ENCODE results near the gene TIMP2.

DNA sequence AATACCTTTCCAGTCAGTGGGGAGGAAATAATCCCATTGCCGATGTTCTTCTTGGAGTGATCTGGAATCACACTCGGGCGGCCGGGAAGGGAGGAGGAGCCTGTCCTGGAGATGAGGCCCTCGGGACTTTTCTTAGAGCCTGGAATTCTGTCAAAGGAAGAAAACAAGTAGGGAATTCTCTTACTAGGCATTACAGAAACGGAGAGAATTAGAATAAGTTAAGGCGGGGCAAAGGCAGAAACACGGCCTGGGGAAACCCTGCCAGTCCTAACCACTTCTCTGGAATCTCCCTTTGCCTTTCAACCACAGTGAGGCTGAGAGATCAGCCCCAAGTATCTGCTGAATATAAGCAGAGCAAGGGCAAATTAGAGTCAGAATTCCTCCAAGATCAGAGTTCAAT is 112.3 kb downstream of the TIMP2 start:
- TF ChIP-seq, protein P1, sequence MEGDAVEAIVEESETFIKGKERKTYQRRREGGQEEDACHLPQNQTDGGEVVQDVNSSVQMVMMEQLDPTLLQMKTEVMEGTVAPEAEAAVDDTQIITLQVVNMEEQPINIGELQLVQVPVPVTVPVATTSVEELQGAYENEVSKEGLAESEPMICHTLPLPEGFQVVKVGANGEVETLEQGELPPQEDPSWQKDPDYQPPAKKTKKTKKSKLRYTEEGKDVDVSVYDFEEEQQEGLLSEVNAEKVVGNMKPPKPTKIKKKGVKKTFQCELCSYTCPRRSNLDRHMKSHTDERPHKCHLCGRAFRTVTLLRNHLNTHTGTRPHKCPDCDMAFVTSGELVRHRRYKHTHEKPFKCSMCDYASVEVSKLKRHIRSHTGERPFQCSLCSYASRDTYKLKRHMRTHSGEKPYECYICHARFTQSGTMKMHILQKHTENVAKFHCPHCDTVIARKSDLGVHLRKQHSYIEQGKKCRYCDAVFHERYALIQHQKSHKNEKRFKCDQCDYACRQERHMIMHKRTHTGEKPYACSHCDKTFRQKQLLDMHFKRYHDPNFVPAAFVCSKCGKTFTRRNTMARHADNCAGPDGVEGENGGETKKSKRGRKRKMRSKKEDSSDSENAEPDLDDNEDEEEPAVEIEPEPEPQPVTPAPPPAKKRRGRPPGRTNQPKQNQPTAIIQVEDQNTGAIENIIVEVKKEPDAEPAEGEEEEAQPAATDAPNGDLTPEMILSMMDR (IDR thresholded peaks at IDR 0.05): no peak
- TF ChIP-seq POLR2A (IDR thresholded peaks at IDR 0.05): no peak

Measured in heart left ventricle (tissue), 13 donors.